GM12878 (cell line): ENCODE results near the gene NOP16. TPM values are rescaled to one million over a fixed set of nuclear protein-coding genes. Genes with fewer than 3 reads are reported as not detected.

ENCODE experiments used
- ATAC-seq: fragments of 200-7000 bp; cut with Tn5 transposase; 3 replicates; pipeline ENCODE4 v1.9.1; 2020; ENCODE audit warnings: mild to moderate bottlenecking, moderate library complexity
- BruUV-seq: library from RNA; stranded (reverse); fragments of 400-500 nt; replicated peaks from 2 replicates; lab custom pipeline; 2021; lab: Mats Ljungman, UMichigan
- CTCF ChIA-PET: fragments of 300-600 bp; sonication (Branson Sonifier 250); formaldehyde crosslinking; extraction: SDS; loops from one replicate; lab custom pipeline; 2021; ENCODE audit warnings: inconsistent platforms; lab: Yijun Ruan, JAX
- POLR2A ChIA-PET: fragments of 350-600 bp; formaldehyde crosslinking; extraction: SDS; loops from one replicate; lab custom pipeline; 2021; ENCODE audit warnings: inconsistent platforms; lab: Charles Lee
- RAD21 ChIA-PET: fragments of 300-600 bp; sonication (Branson Sonifier 250); formaldehyde crosslinking; loops from one replicate; lab custom pipeline; 2023; ENCODE audit warnings: antibody characterized with exemption; ENCODE audit not compliant: unreplicated experiment; lab: Charles Lee
- SMC1A ChIA-PET: fragments of 300-600 bp; sonication (Branson Sonifier 250); formaldehyde crosslinking; loops from one replicate; lab custom pipeline; 2023; ENCODE audit not compliant: unreplicated experiment, uncharacterized antibody; lab: Charles Lee
- DNase-seq: peaks from one replicate; pipeline ENCODE4 v3.0.0-alpha.2; 2011; ENCODE audit warnings: low read depth, low spot score
- FAIRE-seq: peaks from 3 replicates; lab custom pipeline; 2011; peaks lifted over from hg19 to GRCh38; lab: Jason Lieb, UNC
- H2AFZ ChIP-seq: 2 replicates; pipeline ENCODE4 v1.6.0; 2011; ENCODE audit warnings: low read depth, low read length, control low read depth; ENCODE audit not compliant: control insufficient read depth
- H3K27ac ChIP-seq: 2 replicates; pipeline ENCODE4 v1.5.1; 2011; ENCODE audit warnings: control low read depth; ENCODE audit not compliant: control insufficient read depth, insufficient read depth
- H3K27me3 ChIP-seq, 2 experiments: replicated peaks in 1 of 2; 2 replicates each; pipeline versions ENCODE4 v1.6.0 to v1.6.1; 2011; ENCODE audit warnings: low read length in 1 of 2; ENCODE audit not compliant: control insufficient read depth in 2 of 2, insufficient read depth in 2 of 2
- H3K36me3 ChIP-seq, 2 experiments: 2 replicates each; pipeline ENCODE4 v1.5.1; 2011; ENCODE audit warnings: low read length in 1 of 2; ENCODE audit not compliant: control insufficient read depth in 2 of 2, insufficient read depth in 2 of 2
- H3K4me1 ChIP-seq: 2 replicates; pipeline ENCODE4 v1.6.1; 2011; ENCODE audit warnings: mild to moderate bottlenecking, low read length, moderate library complexity, mixed read lengths; ENCODE audit not compliant: control insufficient read depth, insufficient read depth
- H3K4me2 ChIP-seq: 2 replicates; pipeline ENCODE4 v1.6.0; 2011; ENCODE audit warnings: control low read depth; ENCODE audit not compliant: control insufficient read depth, insufficient read depth
- H3K4me3 ChIP-seq: fragments of 200-600 bp; sonication (generic); 2 replicates; pipeline ENCODE4 v1.5.1; 2016
- H3K79me2 ChIP-seq: 2 replicates; pipeline ENCODE4 v1.6.0; 2011; ENCODE audit warnings: low read length; ENCODE audit not compliant: control insufficient read depth, insufficient read depth
- H3K9ac ChIP-seq: 2 replicates; pipeline ENCODE4 v1.8.0; 2011; ENCODE audit warnings: low read length, control low read depth, mixed read lengths; ENCODE audit not compliant: control insufficient read depth, insufficient read depth
- H3K9me3 ChIP-seq: replicated peaks from 3 replicates; pipeline ENCODE4 v1.5.1; 2011; ENCODE audit warnings: mild to moderate bottlenecking, low read length; ENCODE audit not compliant: control insufficient read depth, insufficient read depth
- H4K20me1 ChIP-seq: 2 replicates; pipeline ENCODE4 v1.6.0; 2011; ENCODE audit not compliant: control insufficient read depth, insufficient read depth
- BMI1 ChIP-seq: fragments of 450-650 bp; IDR thresholded peaks from 2 replicates; pipeline ENCODE4 v1.6.1; 2016; ENCODE audit warnings: mild to moderate bottlenecking, moderate library complexity, borderline replicate concordance
- CHD4 ChIP-seq: fragments of 200-600 bp; sonication (generic); IDR thresholded peaks from 2 replicates; pipeline ENCODE4 v1.6.1; 2016; ENCODE audit warnings: mild to moderate bottlenecking
- EZH2 ChIP-seq: IDR thresholded peaks from 2 replicates; pipeline ENCODE4 v1.6.1; 2012; ENCODE audit warnings: low read depth, mild to moderate bottlenecking, control low read depth, inconsistent platforms, low read length, borderline replicate concordance; ENCODE audit not compliant: control insufficient read depth
- FOXM1 ChIP-seq: IDR thresholded peaks from 2 replicates; pipeline ENCODE4 v1.6.1; 2012; ENCODE audit warnings: low read depth, mild to moderate bottlenecking, inconsistent platforms, low read length, moderate library complexity
- HDGF ChIP-seq: fragments of 450-650 bp; IDR thresholded peaks from 2 replicates; pipeline ENCODE4 v1.6.1; 2016; ENCODE audit warnings: antibody characterized with exemption
- IKZF2 ChIP-seq, 2 experiments: fragments of 450-650 bp; IDR thresholded peaks; 2 replicates each; pipeline ENCODE4 v1.6.1; 2017; ENCODE audit warnings: mild to moderate bottlenecking in 2 of 2, moderate library complexity in 2 of 2
- JUNB ChIP-seq: IDR thresholded peaks from 2 replicates; pipeline ENCODE4 v1.6.1; 2016; ENCODE audit warnings: antibody characterized with exemption, mild to moderate bottlenecking
- LARP7 ChIP-seq: fragments of 450-650 bp; IDR thresholded peaks from 2 replicates; pipeline ENCODE4 v1.6.1; 2017; ENCODE audit warnings: mild to moderate bottlenecking
- MEF2A ChIP-seq: IDR thresholded peaks from 2 replicates; pipeline ENCODE4 v1.6.1; 2011; ENCODE audit warnings: low read depth, mild to moderate bottlenecking, low read length, moderate library complexity; ENCODE audit not compliant: insufficient read depth
- MEF2B ChIP-seq: fragments of 450-650 bp; IDR thresholded peaks from 2 replicates; pipeline ENCODE4 v1.6.1; 2018; ENCODE audit warnings: mild to moderate bottlenecking, moderate library complexity; ENCODE audit not compliant: partially characterized antibody, poor library complexity, severe bottlenecking
- NRF1 ChIP-seq: conservative IDR thresholded peaks from 2 replicates; pipeline ENCODE4 v1.6.1; 2011; ENCODE audit warnings: mild to moderate bottlenecking, low read depth, low read length, improper control_type of control experiment
- PAX8 ChIP-seq: fragments of 450-650 bp; IDR thresholded peaks from 2 replicates; pipeline ENCODE4 v1.6.1; 2017; ENCODE audit warnings: mild to moderate bottlenecking, moderate library complexity
- POU2F2 ChIP-seq: IDR thresholded peaks from 3 replicates; pipeline ENCODE4 v1.6.1; 2011; ENCODE audit warnings: low read depth, mild to moderate bottlenecking, low read length, borderline replicate concordance
- RCOR1 ChIP-seq: conservative IDR thresholded peaks from 2 replicates; pipeline ENCODE4 v1.6.1; 2012; ENCODE audit warnings: low read depth, low read length, improper control_type of control experiment
- SREBF2 ChIP-seq: IDR thresholded peaks from 2 replicates; pipeline ENCODE4 v1.6.1; 2012; ENCODE audit warnings: mild to moderate bottlenecking, low read length
- WGBS: methylation state at CpG from one replicate; pipeline ENCODE4 v1.1.6; 2016; ENCODE audit warnings: low lambda C conversion rate; ENCODE audit not compliant: insufficient replicate concordance, insufficient coverage; ENCODE audit errors: missing lambda C conversion rate; 5-methylcytosine and 5-hydroxymethylcytosine counted together
- in situ Hi-C: fragments of 300-500 bp; cut with MboI; formaldehyde crosslinking; loops from 9 replicates; pipeline ENCODE4 v1.14.3; 2018; ENCODE audit warnings: mixed read lengths
- intact Hi-C: fragments of 100-400 bp; cut with micrococcal nuclease; formaldehyde crosslinking; loops from one replicate; pipeline ENCODE4 v1.14.2; 2022; ENCODE audit not compliant: unreplicated experiment
- polyA plus RNA-seq, 11 experiments: library from polyadenylated mRNA; depleted of rRNA in 4 of 11; unstranded in 6 of 11; stranded (reverse) in 5 of 11; fragments of >200 nt; fragmentation: Nextera tagmentation in 4 of 11; fragmentation: Illumina TruSeq in 1 of 11; extraction: Ambion mirVana in 4 of 11; extraction: Trizol in 1 of 11; gene quantifications; 1 replicate in 1 of 11; 2 replicates in 10 of 11; pipeline versions ENCODE4 v1.2.1 to v1.2.3, GENCODE V29; 2011 to 2016; ENCODE audit warnings: inconsistent platforms in 2 of 11, missing spikeins in 2 of 11, low read depth in 1 of 11
- total RNA-seq, 4 experiments: library from RNA; depleted of rRNA in 3 of 4; stranded (reverse); fragments of >200 nt in 3 of 4; fragmentation: Illumina TruSeq in 1 of 4; extraction: Trizol in 1 of 4; gene quantifications; 2 replicates each; pipeline versions ENCODE4 v1.2.1 to v1.2.3, GENCODE V29; 2013 to 2021
- TF ChIP-seq, protein P1 (sequence below): fragments of 450-650 bp; IDR thresholded peaks from 2 replicates; pipeline ENCODE4 v1.6.1; 2016; ENCODE audit warnings: mild to moderate bottlenecking
- TF ChIP-seq, protein P2 (sequence below): IDR thresholded peaks from 2 replicates; pipeline ENCODE4 v1.6.1; 2011; ENCODE audit warnings: borderline replicate concordance, low read depth, mild to moderate bottlenecking, moderate library complexity, low read length; ENCODE audit not compliant: insufficient read depth, poor library complexity, severe bottlenecking
- TF ChIP-seq, protein P3 (sequence below): IDR thresholded peaks from 2 replicates; pipeline ENCODE4 v1.6.1; 2012; ENCODE audit warnings: low read depth, low read length, improper control_type of control experiment

The NOP16 gene
- total and polyA plus RNA-seq, 10 of the 15 experiments (the other 5 are each of a cell fraction or from before 2014, with no cell fraction given): 50.3 to 276 (median 116) TPM

DNA sequence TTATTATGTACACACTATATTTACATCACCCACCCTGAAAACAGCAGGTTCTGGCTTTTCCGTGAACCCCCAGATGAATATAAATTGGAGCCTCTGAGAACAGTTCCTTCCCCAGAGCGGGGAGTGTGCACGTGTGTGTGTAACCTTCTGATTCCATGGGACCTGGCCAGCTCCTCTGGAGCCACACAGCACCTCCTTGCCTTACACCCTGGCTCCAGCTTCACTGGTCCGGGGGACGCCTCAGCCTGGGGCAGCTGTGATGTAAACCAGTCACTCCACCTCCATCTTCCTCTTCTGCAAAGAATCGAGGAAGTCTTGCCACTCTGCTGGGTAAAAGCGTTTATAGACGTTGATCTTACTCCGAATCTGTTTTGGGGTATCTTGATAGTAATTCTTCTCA lies 4.4 kb downstream of the NOP16 start:
- ChIA-PET POLR2A (no interaction called here), CTCF (no interaction called here), SMC1A (no interaction called here), RAD21 (no interaction called here)
- FAIRE-seq: no peak
- Histone ChIP-seq H2AFZ (no peak overlapping the region), H3K36me3 (peaks cover 21 to 25% of the 10 kb centered on the region in 2 experiments), H3K9ac (no peak overlapping the region), H3K27me3 (no peaks in the 10 kb centered on the region), H3K27ac (no peak overlapping the region), H3K4me3 (no peak overlapping the region), H3K9me3 (no peaks in the 10 kb centered on the region; the same call in 2 of the 3 replicates), H3K4me2 (no peak overlapping the region), H3K4me1 (peaks cover 6% of the 10 kb centered on the region), H3K79me2 (peaks cover 35% of the 10 kb centered on the region), H4K20me1 (peaks cover 3% of the 10 kb centered on the region; the same call in 1 of the 2 replicates)
- TF ChIP-seq MEF2B: no peak
- no peak for TF ChIP-seq CHD4
- TF ChIP-seq RCOR1: no peak
- no peak for TF ChIP-seq LARP7
- TF ChIP-seq MEF2A: no peak
- no peak for TF ChIP-seq POU2F2
- TF ChIP-seq, protein P1, sequence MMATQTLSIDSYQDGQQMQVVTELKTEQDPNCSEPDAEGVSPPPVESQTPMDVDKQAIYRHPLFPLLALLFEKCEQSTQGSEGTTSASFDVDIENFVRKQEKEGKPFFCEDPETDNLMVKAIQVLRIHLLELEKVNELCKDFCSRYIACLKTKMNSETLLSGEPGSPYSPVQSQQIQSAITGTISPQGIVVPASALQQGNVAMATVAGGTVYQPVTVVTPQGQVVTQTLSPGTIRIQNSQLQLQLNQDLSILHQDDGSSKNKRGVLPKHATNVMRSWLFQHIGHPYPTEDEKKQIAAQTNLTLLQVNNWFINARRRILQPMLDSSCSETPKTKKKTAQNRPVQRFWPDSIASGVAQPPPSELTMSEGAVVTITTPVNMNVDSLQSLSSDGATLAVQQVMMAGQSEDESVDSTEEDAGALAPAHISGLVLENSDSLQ: no peak
- TF ChIP-seq, protein P2, sequence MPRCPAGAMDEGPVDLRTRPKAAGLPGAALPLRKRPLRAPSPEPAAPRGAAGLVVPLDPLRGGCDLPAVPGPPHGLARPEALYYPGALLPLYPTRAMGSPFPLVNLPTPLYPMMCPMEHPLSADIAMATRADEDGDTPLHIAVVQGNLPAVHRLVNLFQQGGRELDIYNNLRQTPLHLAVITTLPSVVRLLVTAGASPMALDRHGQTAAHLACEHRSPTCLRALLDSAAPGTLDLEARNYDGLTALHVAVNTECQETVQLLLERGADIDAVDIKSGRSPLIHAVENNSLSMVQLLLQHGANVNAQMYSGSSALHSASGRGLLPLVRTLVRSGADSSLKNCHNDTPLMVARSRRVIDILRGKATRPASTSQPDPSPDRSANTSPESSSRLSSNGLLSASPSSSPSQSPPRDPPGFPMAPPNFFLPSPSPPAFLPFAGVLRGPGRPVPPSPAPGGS: no peak
- no peak for TF ChIP-seq PAX8
- TF ChIP-seq HDGF: no peak
- no peak for TF ChIP-seq NRF1
- TF ChIP-seq IKZF2 (IDR thresholded peaks at IDR 0.05): no peak
- TF ChIP-seq, protein P3, sequence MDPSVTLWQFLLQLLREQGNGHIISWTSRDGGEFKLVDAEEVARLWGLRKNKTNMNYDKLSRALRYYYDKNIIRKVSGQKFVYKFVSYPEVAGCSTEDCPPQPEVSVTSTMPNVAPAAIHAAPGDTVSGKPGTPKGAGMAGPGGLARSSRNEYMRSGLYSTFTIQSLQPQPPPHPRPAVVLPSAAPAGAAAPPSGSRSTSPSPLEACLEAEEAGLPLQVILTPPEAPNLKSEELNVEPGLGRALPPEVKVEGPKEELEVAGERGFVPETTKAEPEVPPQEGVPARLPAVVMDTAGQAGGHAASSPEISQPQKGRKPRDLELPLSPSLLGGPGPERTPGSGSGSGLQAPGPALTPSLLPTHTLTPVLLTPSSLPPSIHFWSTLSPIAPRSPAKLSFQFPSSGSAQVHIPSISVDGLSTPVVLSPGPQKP: no peak
- no peak for TF ChIP-seq JUNB
- TF ChIP-seq SREBF2: no peak
- no peak for TF ChIP-seq FOXM1
- TF ChIP-seq BMI1: no peak
- no peak for TF ChIP-seq EZH2
- DNase-seq: no peak
- in situ Hi-C loops: no loop called here
- WGBS: 95% methylated on average over 9 of the region's 9 CpGs
- no TSS peak for BruUV-seq
- intact Hi-C loops: loop anchor here (10.0 kb wide), 1 partner anchor 151 kb away; the partner anchor contains the start of gene RNF44
- no peak for ATAC-seq
